Measurements from ENCODE around the gene UBE2Q2. TPM values are rescaled to one million over a fixed set of nuclear protein-coding genes. Genes with fewer than 3 reads are reported as not detected.
A peak's percentile ranks its signal among the peaks of the same experiment; 100 is the strongest.

The UBE2Q2 gene
- polyA plus RNA-seq, 1 donor (not counting 4 experiments of a cell fraction or from before 2014, with no cell fraction given), result 33.9 TPM

DNA sequence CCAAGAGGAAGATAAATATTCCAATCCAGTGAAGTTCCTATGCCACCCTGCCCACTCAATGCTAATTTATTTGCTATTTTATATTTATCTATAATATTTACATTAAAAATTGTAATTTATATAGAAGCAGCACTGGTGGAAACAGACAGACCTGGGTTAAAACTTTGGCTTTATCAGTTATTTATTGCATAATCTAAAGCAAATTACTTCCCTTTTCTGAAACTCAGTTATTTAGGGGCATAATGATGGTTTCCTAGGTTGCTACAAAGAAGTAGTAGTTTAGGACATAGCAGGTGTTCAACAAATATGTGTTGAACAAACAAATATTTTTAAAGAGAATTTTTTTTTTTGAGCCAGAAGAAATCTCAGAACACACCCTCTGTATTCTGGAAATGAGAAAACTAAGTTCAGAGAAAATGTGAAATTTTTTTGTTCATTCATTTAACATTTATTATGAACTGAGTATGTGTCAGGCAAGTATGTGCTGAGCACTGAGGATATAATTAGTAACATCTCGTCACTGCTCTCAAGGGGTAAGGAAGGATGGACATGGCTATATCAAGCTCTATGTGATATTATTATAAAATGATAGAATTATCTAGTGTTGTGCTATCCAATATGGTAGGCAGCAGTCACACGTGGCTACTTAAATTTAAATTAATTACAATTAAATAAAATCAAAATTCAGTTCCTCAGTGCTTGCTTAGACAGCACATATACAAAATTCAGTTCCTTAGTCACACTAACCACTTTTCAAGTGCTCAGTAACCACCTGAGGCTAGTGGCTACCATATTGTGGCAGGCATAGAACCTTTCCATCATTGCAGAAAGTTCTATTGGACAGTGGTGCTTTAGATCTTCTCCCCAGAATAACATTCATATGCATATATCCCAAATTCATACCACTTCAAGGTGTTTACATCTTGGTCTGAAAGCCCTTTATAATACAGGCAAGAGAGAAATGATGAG is 7.0 kb upstream of the UBE2Q2 start:
- H3K9me1 ChIP-seq (ENCODE audit: control insufficient read depth, extremely low read depth, insufficient read depth, low read length), result no peaks in the 10 kb centered on the region
- H3K9ac ChIP-seq (ENCODE audit: control insufficient read depth, extremely low read depth, insufficient read depth, low read length), result no peak overlapping the region
- TF ChIP-seq EZH2 (IDR thresholded peaks at IDR 0.05; ENCODE audit: low read length), result no peak
- TF ChIP-seq, protein P1, sequence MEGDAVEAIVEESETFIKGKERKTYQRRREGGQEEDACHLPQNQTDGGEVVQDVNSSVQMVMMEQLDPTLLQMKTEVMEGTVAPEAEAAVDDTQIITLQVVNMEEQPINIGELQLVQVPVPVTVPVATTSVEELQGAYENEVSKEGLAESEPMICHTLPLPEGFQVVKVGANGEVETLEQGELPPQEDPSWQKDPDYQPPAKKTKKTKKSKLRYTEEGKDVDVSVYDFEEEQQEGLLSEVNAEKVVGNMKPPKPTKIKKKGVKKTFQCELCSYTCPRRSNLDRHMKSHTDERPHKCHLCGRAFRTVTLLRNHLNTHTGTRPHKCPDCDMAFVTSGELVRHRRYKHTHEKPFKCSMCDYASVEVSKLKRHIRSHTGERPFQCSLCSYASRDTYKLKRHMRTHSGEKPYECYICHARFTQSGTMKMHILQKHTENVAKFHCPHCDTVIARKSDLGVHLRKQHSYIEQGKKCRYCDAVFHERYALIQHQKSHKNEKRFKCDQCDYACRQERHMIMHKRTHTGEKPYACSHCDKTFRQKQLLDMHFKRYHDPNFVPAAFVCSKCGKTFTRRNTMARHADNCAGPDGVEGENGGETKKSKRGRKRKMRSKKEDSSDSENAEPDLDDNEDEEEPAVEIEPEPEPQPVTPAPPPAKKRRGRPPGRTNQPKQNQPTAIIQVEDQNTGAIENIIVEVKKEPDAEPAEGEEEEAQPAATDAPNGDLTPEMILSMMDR (optimal IDR thresholded peaks at IDR 0.05 in 1 of 3, IDR thresholded peaks at IDR 0.05 in 1 of 3, conservative IDR thresholded peaks at IDR 0.05 in 1 of 3; ENCODE audit: extremely low read depth in 1 of 3, insufficient read depth in 2 of 3, low read length in 3 of 3), result no peak
- no peaks in the 10 kb centered on the region for H3K27me3 ChIP-seq (ENCODE audit: control insufficient read depth, extremely low read depth, insufficient read depth, low read length)
- no peaks in the 10 kb centered on the region for H3K9me3 ChIP-seq (ENCODE audit: control insufficient read depth, low read depth, low read length)
- DNase-seq (ENCODE audit: low read depth, low spot score), result no peak
- peaks cover 37% of the 10 kb centered on the region for H3K4me1 ChIP-seq (ENCODE audit: control insufficient read depth, extremely low read depth, insufficient read depth, low read length)
- dilution Hi-C loops (cut with MboI; ENCODE audit: extremely low pct_ligation_motif_present, low sequenced_read_pairs), result no loop called here
- H3K79me2 ChIP-seq (ENCODE audit: control insufficient read depth, insufficient read depth, low read length), result no peaks in the 10 kb centered on the region
- H3K4me2 ChIP-seq (ENCODE audit: control insufficient read depth, extremely low read depth, insufficient read depth, low read depth, low read length), result peak overlapping the region; percentile 65
- H2AFZ ChIP-seq (ENCODE audit: control insufficient read depth, low read length), result peak overlapping the region; percentile 20
- H3K4me3 ChIP-seq (ENCODE audit: control insufficient read depth in 2 of 3, extremely low read depth in 1 of 3, insufficient read depth in 2 of 3, low read depth in 1 of 3, low read length in 3 of 3), result no peak overlapping the region
- FAIRE-seq, result no peak
- no peaks in the 10 kb centered on the region for H4K20me1 ChIP-seq (ENCODE audit: control insufficient read depth, extremely low read depth, insufficient read depth, low read length)
- peak overlapping the region; percentile 72 for H3K27ac ChIP-seq (ENCODE audit: control insufficient read depth, insufficient read depth, low read length)
- no peaks in the 10 kb centered on the region for H3K36me3 ChIP-seq (ENCODE audit: control insufficient read depth in 2 of 2, extremely low read depth in 1 of 2, insufficient read depth in 2 of 2, low read length in 2 of 2)

GRCh38 chr15:75836959-75837334 is 6.3 kb upstream of the UBE2Q2 start:
- DNase-seq (ENCODE audit: low read depth, low spot score) (no peak), FAIRE-seq (peak; percentile 95)
- Histone ChIP-seq H3K9ac (ENCODE audit: control insufficient read depth, extremely low read depth, insufficient read depth, low read length) (peak overlapping the region; percentile 4), H3K79me2 (ENCODE audit: control insufficient read depth, insufficient read depth, low read length) (no peaks in the 10 kb centered on the region), H3K4me2 (ENCODE audit: control insufficient read depth, extremely low read depth, insufficient read depth, low read depth, low read length) (peak overlapping the region; percentile 65), H3K4me1 (ENCODE audit: control insufficient read depth, extremely low read depth, insufficient read depth, low read length) (peaks cover 36% of the 10 kb centered on the region), H3K4me3 (ENCODE audit: control insufficient read depth in 2 of 3, extremely low read depth in 1 of 3, insufficient read depth in 2 of 3, low read depth in 1 of 3, low read length in 3 of 3) (no peak overlapping the region), H3K27me3 (ENCODE audit: control insufficient read depth, extremely low read depth, insufficient read depth, low read length) (no peaks in the 10 kb centered on the region), H3K9me3 (ENCODE audit: control insufficient read depth, low read depth, low read length) (no peaks in the 10 kb centered on the region), H3K9me1 (ENCODE audit: control insufficient read depth, extremely low read depth, insufficient read depth, low read length) (no peaks in the 10 kb centered on the region), H3K27ac (ENCODE audit: control insufficient read depth, insufficient read depth, low read length) (peak overlapping the region; percentile 72), H2AFZ (ENCODE audit: control insufficient read depth, low read length) (peak overlapping the region; percentile 66), H3K36me3 (ENCODE audit: control insufficient read depth in 2 of 2, extremely low read depth in 1 of 2, insufficient read depth in 2 of 2, low read length in 2 of 2) (no peaks in the 10 kb centered on the region), H4K20me1 (ENCODE audit: control insufficient read depth, extremely low read depth, insufficient read depth, low read length) (no peaks in the 10 kb centered on the region)
- no peak for TF ChIP-seq EZH2 (IDR thresholded peaks at IDR 0.05; ENCODE audit: low read length)
- TF ChIP-seq, protein P1 (optimal IDR thresholded peaks at IDR 0.05 in 1 of 3, IDR thresholded peaks at IDR 0.05 in 1 of 3, conservative IDR thresholded peaks at IDR 0.05 in 1 of 3; ENCODE audit: extremely low read depth in 1 of 3, insufficient read depth in 2 of 3, low read length in 3 of 3), result peak in 1 of 3 experiments; percentile 4
- dilution Hi-C loops (cut with MboI; ENCODE audit: extremely low pct_ligation_motif_present, low sequenced_read_pairs), result no loop called here

All from keratinocyte (primary cell).